Stimulated activated naive CD8-positive, alpha-beta T cell treated with anti-CD3 and anti-CD28 coated beads, Interleukin-15, amount 100 ng/mL, for 72 hours (primary cell): ENCODE measurements around the gene TTC12.

ENCODE experiments used
- ATAC-seq: fragments of 150-1000 bp; cut with Tn5 transposase; 2 replicates; pipeline ENCODE4 v1.10.0; 2021; ENCODE audit warnings: mild to moderate bottlenecking, moderate library complexity
- DNase-seq, 2 donors: peaks; one replicate each; pipeline ENCODE4 v3.0.0; 2021 to 2022
- H3K27ac Mint-ChIP-seq, 2 donors: one replicate each; pipeline ENCODE4 v1.8.0; 2022; ENCODE audit warnings: mild to moderate bottlenecking in 2 of 2, mixed read lengths in 2 of 2, moderate library complexity in 2 of 2
- H3K27me3 Mint-ChIP-seq: one replicate; pipeline ENCODE4 v1.8.0; 2022; ENCODE audit warnings: mixed read lengths
- H3K4me1 Mint-ChIP-seq: one replicate; pipeline ENCODE4 v1.8.0; 2022; ENCODE audit warnings: mild to moderate bottlenecking, mixed read lengths
- H3K4me3 Mint-ChIP-seq, 2 donors: one replicate each; pipeline ENCODE4 v1.8.0; 2022; ENCODE audit warnings: mild to moderate bottlenecking in 2 of 2, mixed read lengths in 2 of 2, moderate library complexity in 1 of 2
- H3K9me3 Mint-ChIP-seq, 2 donors: one replicate each; pipeline ENCODE4 v1.8.0; 2022; ENCODE audit warnings: mixed read lengths in 2 of 2

The TTC12 gene

GRCh38 chr11:113395782-113396336, 81.5 kb downstream of the TTC12 start:
- Mint-ChIP-seq H3K4me3 (no peak overlapping the region), H3K9me3 (no peaks in the 10 kb centered on the region), H3K27ac (peak overlapping the region in 1 of 2 donors; percentile 54), H3K4me1 (no peaks in the 10 kb centered on the region), H3K27me3 (no peaks in the 10 kb centered on the region)
- peak; percentile 11 for ATAC-seq
- no peak for DNase-seq

GRCh38 chr11:113396690-113397089, 82.3 kb downstream of the TTC12 start:
- Mint-ChIP-seq H3K4me1 (no peaks in the 10 kb centered on the region), H3K27ac (no peak overlapping the region), H3K4me3 (no peak overlapping the region), H3K27me3 (no peaks in the 10 kb centered on the region), H3K9me3 (no peaks in the 10 kb centered on the region)
- DNase-seq (no peak), ATAC-seq (no peak)

GRCh38 chr11:113397212-113397611, 82.8 kb downstream of the TTC12 start:
- no peak overlapping the region for H3K4me3 Mint-ChIP-seq
- no peak for ATAC-seq
- H3K27ac Mint-ChIP-seq = no peak overlapping the region
- H3K4me1 Mint-ChIP-seq = no peaks in the 10 kb centered on the region
- DNase-seq = no peak
- H3K9me3 Mint-ChIP-seq = no peaks in the 10 kb centered on the region
- no peaks in the 10 kb centered on the region for H3K27me3 Mint-ChIP-seq

- H3K27me3 Mint-ChIP-seq = no peaks in the 10 kb centered on the region
- no peaks in the 10 kb centered on the region for H3K9me3 Mint-ChIP-seq
These were observed 83.4 kb downstream of the TTC12 start for GRCh38 chr11:113397821-113398220.

GRCh38 chr11:113398669-113399430, 84.5 kb downstream of the TTC12 start:
- ATAC-seq (no peak), DNase-seq (no peak)
- Mint-ChIP-seq H3K9me3 (no peaks in the 10 kb centered on the region), H3K27me3 (peaks cover 5% of the 10 kb centered on the region), H3K27ac (no peak overlapping the region), H3K4me1 (no peaks in the 10 kb centered on the region), H3K4me3 (no peak overlapping the region)

More at GRCh38 chr11:113397821-113398220, 83.4 kb downstream of the TTC12 start:
- Mint-ChIP-seq H3K4me1 (no peaks in the 10 kb centered on the region), H3K4me3 (no peak overlapping the region), H3K27ac (peak overlapping the region in 1 of 2 donors; percentile 42)
- ATAC-seq = no peak
- no peak for DNase-seq

- Mint-ChIP-seq H3K9me3 (no peaks in the 10 kb centered on the region), H3K27me3 (peaks cover 7% of the 10 kb centered on the region), H3K4me1 (no peaks in the 10 kb centered on the region), H3K27ac (no peak overlapping the region), H3K4me3 (no peak overlapping the region)
- ATAC-seq (no peak), DNase-seq (no peak)
These were observed 86.3 kb downstream of the TTC12 start for GRCh38 chr11:113400631-113401230.

GRCh38 chr11:113401718-113402117, 87.3 kb downstream of the TTC12 start:
- no peaks in the 10 kb centered on the region for H3K9me3 Mint-ChIP-seq
- no peak overlapping the region for H3K4me3 Mint-ChIP-seq
- ATAC-seq (no peak), DNase-seq (no peak)
- H3K27ac Mint-ChIP-seq = peak overlapping the region in 1 of 2 donors; percentile 56
- H3K4me1 Mint-ChIP-seq = no peaks in the 10 kb centered on the region
- H3K27me3 Mint-ChIP-seq = peaks cover 7% of the 10 kb centered on the region

- peaks cover 7% of the 10 kb centered on the region for H3K27me3 Mint-ChIP-seq
These were observed 90.6 kb downstream of the TTC12 start for GRCh38 chr11:113404859-113405430.

GRCh38 chr11:113405724-113406478, 91.5 kb downstream of the TTC12 start:
- DNase-seq (no peak), ATAC-seq (no peak)
- H3K27ac Mint-ChIP-seq = no peak overlapping the region
- H3K9me3 Mint-ChIP-seq = no peaks in the 10 kb centered on the region
- H3K4me3 Mint-ChIP-seq = no peak overlapping the region
- peaks cover 13% of the 10 kb centered on the region for H3K27me3 Mint-ChIP-seq
- H3K4me1 Mint-ChIP-seq = no peaks in the 10 kb centered on the region

More at GRCh38 chr11:113404859-113405430, 90.6 kb downstream of the TTC12 start:
- H3K4me3 Mint-ChIP-seq = no peak overlapping the region
- DNase-seq = no peak
- H3K4me1 Mint-ChIP-seq = no peaks in the 10 kb centered on the region
- no peaks in the 10 kb centered on the region for H3K9me3 Mint-ChIP-seq
- H3K27ac Mint-ChIP-seq = peak overlapping the region in 1 of 2 donors; percentile 69
- ATAC-seq = no peak

- Mint-ChIP-seq H3K4me1 (no peaks in the 10 kb centered on the region), H3K9me3 (no peaks in the 10 kb centered on the region), H3K27me3 (peaks cover 13% of the 10 kb centered on the region), H3K27ac (no peak overlapping the region), H3K4me3 (no peak overlapping the region)
- ATAC-seq (no peak), DNase-seq (no peak)
These were observed 92.8 kb downstream of the TTC12 start for GRCh38 chr11:113407163-113407562.

- Mint-ChIP-seq H3K4me3 (no peak overlapping the region), H3K9me3 (no peaks in the 10 kb centered on the region), H3K4me1 (no peaks in the 10 kb centered on the region), H3K27me3 (peaks cover 13% of the 10 kb centered on the region), H3K27ac (no peak overlapping the region)
- DNase-seq = no peak
- no peak for ATAC-seq
These were observed 93.8 kb downstream of the TTC12 start for GRCh38 chr11:113408206-113408605.

GRCh38 chr11:113408887-113409286, 94.5 kb downstream of the TTC12 start:
- Mint-ChIP-seq H3K27ac (no peak overlapping the region), H3K4me3 (no peak overlapping the region), H3K9me3 (no peaks in the 10 kb centered on the region), H3K27me3 (peaks cover 8% of the 10 kb centered on the region), H3K4me1 (no peaks in the 10 kb centered on the region)
- no peak for ATAC-seq
- DNase-seq = no peak

- no peak for ATAC-seq
- no peak overlapping the region for H3K27ac Mint-ChIP-seq
- no peaks in the 10 kb centered on the region for H3K4me1 Mint-ChIP-seq
- no peaks in the 10 kb centered on the region for H3K9me3 Mint-ChIP-seq
- no peak overlapping the region for H3K4me3 Mint-ChIP-seq
- peaks cover 7% of the 10 kb centered on the region for H3K27me3 Mint-ChIP-seq
- DNase-seq = no peak
These were observed 95.1 kb downstream of the TTC12 start for GRCh38 chr11:113409526-113409925.

- Mint-ChIP-seq H3K4me3 (no peak overlapping the region), H3K27ac (no peak overlapping the region), H3K9me3 (no peaks in the 10 kb centered on the region), H3K27me3 (peaks cover 7% of the 10 kb centered on the region), H3K4me1 (no peaks in the 10 kb centered on the region)
- ATAC-seq = peak; percentile 11
- DNase-seq = no peak
These were observed 96.2 kb downstream of the TTC12 start for GRCh38 chr11:113410414-113411135.

GRCh38 chr11:113411536-113411935, 97.2 kb downstream of the TTC12 start:
- no peak overlapping the region for H3K27ac Mint-ChIP-seq
- H3K4me3 Mint-ChIP-seq = no peak overlapping the region
- no peaks in the 10 kb centered on the region for H3K9me3 Mint-ChIP-seq

More at GRCh38 chr11:113411536-113411935, 97.2 kb downstream of the TTC12 start:
- no peaks in the 10 kb centered on the region for H3K4me1 Mint-ChIP-seq
- peaks cover 7% of the 10 kb centered on the region for H3K27me3 Mint-ChIP-seq
- no peak for DNase-seq
- no peak for ATAC-seq
